GM18907 (cell line): ENCODE measurements around the gene PTPN4.
"Not testable (repeated sequence)": the region's sequence is repeated elsewhere in the genome, so short reads cannot be mapped to it uniquely, and the experiment has no call there.

Experiments used
- ATAC-seq: cut with Tn5 transposase; IDR thresholded peaks from one replicate; pipeline ENCODE4 v1.9.1; 2021; ENCODE audit warnings: mild to moderate bottlenecking, moderate library complexity; ENCODE audit not compliant: unreplicated experiment

Gene PTPN4

GRCh38 chr2:119801040-119801439, 41.3 kb downstream of the PTPN4 start:
- ATAC-seq, result no peak

DNA sequence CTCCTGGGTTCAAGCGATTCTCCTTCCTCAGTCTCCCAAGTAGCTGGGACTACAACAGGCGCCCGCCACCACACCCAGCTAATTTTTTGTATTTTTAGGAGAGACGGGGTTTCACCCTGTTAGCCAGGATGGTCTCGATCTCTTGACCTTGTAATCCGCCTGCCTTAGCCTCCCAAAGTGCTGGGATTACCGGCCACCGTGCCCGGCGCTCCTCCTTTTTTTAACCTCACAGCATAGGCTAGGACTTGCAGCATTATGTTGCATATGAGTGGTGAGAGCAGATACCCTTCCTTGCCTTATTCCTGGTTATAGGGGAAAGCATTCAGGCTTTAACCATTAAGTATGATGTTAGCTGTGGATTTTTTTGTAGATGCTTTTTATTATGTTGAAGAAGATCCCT, 42.3 kb downstream of the PTPN4 start:
- ATAC-seq, result not testable (repeated sequence)

- ATAC-seq, result no peak
Measured at GRCh38 chr2:119803101-119803500, 43.4 kb downstream of the PTPN4 start.

DNA sequence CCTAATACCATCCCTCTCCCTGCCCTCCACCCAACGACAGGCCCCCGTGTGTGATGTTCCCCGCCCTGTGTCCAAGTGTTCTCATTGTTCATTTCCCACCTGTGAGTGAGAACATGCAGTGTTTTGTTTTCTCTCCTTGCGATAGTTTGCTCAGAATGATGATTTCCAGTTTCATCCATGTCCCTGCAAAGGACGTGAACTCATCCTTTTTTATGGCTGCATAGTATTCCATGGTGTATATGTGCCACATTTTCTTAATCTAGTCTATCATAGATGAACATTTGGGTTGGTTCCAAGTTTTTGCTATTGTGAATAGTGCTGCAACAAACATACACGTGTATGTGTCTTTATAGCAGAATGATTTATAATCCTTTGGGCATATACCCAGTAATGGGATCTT, 44.7 kb downstream of the PTPN4 start:
- not testable (repeated sequence) for ATAC-seq

DNA sequence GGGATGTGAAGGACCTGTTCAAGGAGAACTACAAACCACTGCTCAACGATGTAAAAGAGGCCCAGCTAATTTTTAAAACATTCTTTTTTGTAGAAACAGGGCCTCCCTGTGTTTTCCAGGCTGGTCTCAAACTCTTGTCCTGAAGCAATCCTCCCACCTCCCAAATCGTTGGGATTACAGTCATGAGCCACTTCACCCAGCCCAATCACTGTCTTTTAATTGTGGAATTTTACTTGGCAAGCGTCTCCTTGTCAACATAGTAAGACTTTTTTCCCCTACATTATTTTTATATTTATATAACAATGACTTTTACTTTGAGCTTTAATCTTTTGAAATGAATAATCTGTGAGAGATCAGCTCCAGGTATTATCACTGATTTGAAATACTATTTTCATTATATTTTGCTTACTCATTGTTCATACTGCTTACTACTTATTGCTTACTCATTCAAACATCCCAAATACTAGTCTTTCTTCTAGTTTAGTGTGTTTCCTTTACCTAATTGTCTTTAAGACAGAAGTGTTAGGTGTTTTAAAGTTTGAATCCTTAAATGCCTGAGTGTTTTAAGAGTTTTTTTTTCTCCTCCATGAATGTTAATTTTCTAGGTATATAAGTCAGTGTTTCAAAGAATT, 48.9 kb downstream of the PTPN4 start:
- ATAC-seq, result no peak

DNA sequence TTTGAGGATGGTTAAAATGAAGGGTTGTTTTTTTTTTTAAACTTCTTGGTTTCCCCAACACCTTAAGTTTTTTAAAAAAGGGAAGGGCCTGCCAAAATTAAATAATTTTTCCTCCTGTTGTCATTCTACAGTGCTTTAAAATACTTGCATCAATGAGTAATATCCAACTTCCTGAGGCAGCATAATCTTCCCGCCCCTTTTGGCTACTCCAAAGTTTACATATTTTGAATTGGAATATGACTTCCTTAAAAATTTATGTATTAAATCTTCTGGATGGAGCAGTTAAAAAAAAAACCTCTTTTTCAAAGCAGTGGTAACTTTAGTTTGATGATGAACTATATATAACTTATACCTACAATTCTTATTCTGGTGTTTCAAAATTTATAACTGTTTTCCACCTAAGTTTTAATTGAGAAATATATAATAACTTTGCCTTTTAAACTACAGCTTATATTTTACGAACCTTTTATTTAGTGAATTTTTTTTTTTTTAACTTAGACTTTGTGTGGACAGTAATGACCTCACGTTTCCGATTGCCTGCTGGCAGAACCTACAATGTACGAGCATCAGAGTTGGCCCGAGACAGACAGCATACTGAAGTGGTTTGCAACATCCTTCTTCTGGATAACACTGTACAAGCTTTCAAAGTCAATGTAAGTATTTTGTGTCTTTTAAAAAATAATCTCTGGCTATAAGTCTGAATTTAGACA, 49.8 kb downstream of the PTPN4 start:
- no peak for ATAC-seq

DNA sequence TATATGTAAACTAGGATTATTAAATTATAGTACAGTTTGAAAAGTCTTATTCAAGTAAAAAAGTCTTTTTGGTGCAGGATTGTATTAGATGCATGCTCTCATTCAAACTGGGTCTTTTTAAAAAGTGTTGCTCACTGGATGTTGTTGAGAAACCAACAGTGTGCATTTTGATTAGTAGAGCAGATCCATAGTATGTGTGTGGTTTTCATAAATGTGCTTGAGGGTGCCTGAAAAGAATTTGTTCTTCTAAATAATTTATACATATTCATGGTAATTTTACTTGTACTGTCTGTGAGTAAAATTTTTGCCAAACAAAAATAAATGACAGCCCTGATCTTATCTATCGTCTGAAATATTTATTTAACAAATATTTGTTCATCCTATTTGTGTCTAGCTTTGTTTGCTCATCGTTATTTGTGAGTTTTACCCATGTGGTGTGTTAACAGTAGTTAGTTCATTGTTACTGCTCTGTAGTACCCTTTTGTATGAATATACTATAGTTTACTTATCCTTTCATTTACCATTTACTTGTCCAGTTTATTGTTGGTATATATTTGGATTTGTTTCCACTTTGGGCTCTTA, 50.4 kb downstream of the PTPN4 start:
- no peak for ATAC-seq

DNA sequence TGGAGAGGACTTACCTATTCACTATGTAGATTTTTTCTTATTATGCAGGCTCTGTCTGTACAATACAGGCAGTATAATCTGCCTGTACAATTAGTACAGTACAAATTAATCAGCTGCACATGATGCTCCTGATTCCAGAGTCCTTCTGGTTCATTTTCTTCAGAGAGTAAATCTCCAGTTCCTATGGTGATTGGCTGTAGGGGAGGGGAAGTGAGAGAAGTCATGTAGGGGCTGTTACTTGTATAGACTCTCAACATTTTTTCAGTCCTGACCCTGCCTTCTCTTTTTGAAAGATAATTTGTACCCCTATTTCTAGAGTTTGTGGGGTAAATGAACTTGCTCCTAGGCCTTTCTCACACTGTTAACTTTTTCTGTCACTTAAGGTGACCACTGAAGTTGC, 54.5 kb downstream of the PTPN4 start:
- no peak for ATAC-seq

DNA sequence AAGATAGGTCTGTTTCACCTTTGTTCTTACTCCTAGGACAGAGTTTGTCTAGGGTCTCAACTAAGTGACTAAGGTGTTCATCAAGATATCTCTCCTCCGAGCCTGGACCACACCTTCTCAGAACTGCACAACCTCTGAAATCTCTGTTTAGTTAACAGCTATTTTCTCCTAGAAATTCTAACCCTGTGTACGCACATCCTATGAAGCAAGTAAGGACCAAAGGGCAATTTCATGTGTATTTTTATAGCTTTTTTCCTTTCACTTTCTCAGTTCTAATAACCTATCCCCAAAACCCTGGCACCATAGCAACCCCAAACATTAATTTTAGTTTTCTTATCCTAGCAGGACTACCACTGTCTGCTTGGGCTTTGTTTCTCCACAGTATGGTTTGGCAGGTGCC, 59.1 kb downstream of the PTPN4 start:
- no peak for ATAC-seq

- ATAC-seq, result no peak
Measured at GRCh38 chr2:119819846-119820245, 60.1 kb downstream of the PTPN4 start.

DNA sequence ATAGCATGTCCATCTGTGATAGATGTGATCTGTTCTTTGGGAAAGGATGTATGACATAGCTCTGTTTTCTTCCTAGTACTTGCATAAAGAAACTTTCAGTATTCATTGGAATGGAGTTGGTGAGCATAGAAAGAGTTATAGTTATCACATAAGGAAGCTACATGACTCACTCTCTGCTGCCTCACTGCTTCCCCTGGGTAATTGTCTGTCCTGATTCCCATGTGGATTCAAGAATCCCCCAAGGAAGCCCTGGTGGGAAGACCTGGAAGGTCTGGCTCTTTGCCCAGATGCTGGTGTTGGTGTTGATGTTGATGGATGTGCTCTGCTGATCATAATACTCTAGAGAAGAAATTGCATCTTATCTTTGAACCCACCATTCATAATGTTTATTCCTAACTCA, 60.6 kb downstream of the PTPN4 start:
- no peak for ATAC-seq

- ATAC-seq, result no peak
Measured at GRCh38 chr2:119821266-119821665, 61.5 kb downstream of the PTPN4 start.

DNA sequence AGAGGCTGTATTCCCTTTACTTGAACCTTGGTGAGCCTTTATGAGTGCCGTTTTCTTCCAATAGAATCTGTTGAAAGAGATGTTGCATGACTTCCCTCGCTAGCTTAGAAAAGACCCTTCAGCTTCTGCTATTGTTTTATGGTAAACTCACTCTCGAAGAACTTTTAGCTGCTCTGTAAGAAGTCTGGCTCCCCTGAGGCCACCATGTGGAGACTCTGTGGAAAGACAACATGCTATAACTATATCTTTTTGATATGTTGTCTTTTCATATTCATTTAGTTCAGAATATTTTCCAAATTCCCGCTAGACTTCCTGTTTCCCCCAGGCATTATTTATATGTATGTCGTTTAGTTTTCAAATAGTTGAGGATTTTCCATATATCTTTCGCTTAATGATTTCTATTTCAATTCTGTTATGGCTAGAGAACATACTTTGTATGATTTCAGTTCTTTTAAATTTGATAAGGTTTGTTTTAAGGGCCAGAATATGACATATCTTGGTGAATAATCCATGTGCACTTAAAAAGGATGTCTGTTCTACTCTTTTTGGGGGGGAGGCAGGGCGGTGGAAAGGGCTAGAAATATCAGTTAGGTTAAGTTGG, 64.1 kb downstream of the PTPN4 start:
- ATAC-seq, result no peak

DNA sequence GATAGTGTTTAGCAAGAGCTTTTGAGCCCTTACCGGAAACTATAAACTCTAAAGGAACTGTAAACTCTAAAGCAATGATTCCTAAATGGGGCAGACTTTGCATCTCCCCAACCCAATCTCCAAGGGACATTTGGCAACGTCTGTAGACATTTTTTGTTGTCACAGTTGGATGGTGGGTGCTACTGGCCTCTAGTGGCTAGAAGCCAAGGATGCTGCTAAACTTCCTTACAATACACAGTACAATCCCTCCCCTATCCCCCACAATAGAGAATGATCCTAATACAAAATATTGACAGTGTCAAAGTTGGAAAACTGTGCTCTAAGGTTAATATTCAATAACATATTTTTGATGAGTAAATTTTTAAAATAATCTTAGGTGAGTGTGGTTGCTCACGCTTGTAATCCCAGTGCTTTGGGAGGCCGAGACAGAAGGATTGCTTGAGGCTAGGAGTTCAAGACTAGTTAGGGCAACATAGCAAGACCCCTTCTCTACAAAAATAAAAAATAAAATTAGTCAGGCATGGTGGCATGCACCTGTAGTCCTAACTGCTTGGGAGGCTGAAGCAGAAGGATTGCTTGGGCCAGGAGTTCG, 66.7 kb downstream of the PTPN4 start:
- ATAC-seq, result no peak

GRCh38 chr2:119827866-119828507, 68.3 kb downstream of the PTPN4 start:
- ATAC-seq, result no peak

- ATAC-seq, result no peak
Measured at GRCh38 chr2:119836455-119837142, 76.9 kb downstream of the PTPN4 start.

DNA sequence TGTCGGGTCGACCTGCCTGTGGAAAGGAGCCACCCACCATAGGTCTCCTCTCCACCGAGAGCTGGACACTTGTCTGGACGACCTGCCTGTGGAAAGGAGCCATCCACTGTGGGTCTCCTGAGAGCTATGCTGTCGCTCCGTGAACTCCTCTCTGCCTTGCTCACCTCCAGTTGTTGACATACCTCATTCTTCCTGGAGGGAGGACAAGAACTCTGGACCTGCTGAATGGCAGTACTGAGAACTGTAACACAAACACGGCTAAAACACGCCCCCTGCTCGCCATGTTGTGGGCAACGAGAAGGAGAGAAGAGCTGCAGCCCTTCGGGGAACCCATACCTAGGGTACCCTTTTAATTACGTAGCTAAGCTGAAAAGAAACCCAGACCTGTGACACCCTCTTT, 77.6 kb downstream of the PTPN4 start:
- ATAC-seq, result no peak

DNA sequence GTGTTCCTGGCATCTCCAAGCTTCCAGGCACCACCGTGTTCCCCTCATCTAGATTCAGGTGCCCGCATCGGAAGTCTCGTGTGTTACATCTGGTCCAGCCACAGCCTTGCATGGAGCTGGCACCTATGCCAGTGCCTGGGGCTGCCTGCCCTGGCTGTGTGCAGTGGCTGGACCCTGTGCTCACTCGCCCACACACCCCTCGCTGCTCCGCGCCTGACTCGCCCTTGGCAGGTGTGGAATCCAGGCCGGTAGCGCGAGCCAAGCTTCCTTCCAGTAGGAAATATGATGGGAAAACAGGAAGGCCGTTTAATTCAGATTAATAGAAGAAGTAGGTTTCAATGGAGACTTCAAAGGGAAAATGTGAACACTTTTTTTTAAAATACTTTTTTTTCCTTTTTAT, 78.0 kb downstream of the PTPN4 start:
- no peak for ATAC-seq

DNA sequence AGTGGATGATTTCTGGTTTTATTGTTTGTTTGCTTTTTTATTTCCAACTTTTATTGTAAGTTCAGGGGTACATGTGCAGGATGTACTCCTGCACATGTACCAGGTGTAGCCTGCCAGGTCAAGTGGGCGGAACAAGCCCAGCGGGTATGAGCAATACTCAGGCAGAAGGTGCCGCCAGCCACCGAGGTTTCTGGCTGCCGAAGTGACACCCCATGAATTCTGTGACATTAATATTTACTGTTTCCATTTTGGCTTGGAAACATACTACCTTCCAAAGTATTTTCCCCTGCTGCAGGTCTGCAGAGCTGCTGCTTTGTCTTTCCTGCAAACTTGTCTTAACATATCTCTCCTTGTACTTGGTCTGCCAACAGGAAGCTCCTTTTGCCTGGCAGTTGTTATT, 78.5 kb downstream of the PTPN4 start:
- ATAC-seq, result no peak

DNA sequence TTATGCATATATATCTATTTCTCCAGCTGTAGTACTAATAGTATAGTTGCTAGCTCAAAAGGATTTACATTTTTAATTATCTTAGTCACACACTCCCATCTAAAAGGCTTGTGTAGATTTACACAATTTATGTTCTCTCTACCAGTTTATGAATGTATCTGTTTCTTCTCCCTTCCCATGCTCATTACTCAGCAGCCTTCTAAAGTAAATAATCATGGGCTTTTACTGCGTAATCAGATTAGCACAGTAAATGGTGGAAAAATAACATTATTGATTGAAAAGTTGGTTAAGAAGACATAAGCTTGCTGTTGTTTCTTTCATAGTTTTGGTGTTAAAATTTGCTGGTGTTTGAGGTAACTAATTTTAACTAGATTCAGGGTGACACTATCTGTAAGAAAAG, 81.8 kb downstream of the PTPN4 start:
- no peak for ATAC-seq

DNA sequence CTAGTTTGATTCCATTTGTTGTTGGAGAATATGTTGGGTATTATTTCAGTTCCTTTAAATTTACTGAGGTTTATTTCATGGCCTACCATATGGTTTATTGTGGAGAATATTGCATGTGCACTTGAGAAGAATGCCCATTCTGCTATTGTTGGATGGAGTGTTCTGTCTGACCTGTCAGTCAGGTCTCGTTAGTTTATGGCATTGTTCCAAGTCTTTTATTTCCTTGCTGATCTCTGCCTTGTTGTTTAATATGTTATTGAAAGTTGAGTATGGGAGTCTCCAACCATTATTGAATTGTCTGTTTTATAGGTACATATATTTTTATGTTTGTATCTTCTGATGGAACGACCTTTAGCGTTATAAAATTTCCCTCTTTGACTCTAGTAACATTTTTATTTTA, 86.3 kb downstream of the PTPN4 start:
- ATAC-seq, result no peak
